ENCODE results near the gene AEBP1. TPM values are rescaled to one million over a fixed set of nuclear protein-coding genes. Genes with fewer than 3 reads are reported as not detected.

AEBP1 gene
- total and polyA plus RNA-seq, 2 experiments from 2014 or later: 15.1 to 42.0 TPM

DNA sequence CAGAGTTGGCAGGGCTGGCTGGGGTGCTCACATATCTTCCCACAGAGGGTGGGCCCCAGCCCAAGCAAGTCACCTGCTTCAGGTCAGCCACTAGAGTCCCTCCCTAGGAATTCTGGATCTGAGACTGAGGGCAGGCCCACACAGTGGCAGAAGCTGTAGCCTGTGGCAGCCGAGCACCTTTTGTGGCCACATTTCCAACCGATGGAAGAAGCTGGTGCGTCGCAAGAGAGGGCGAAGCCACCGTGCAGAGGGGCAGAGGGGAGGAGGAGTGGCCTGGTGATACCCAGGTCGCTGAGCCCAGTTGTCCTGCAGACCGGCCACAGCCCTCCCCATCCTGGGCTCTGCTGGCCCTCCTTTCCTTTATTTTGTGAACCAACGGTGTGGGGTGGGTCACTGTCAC, 27.1 kb upstream of the AEBP1 start:
- no peak overlapping the region for H3K27ac ChIP-seq (ENCODE audit: low read depth)
- H3K4me2 ChIP-seq: no peak overlapping the region
- H3K27me3 ChIP-seq (ENCODE audit: insufficient read depth): no peaks in the 10 kb centered on the region
- Mint-ChIP-seq H3K27ac (no peak overlapping the region), H3K4me1 (peaks cover 7% of the 10 kb centered on the region), H3K36me3 (ENCODE audit: low read depth) (peaks cover 36% of the 10 kb centered on the region), H3K27me3 (ENCODE audit: insufficient read depth, low read depth, poor library complexity) (peaks cover 26% of the 10 kb centered on the region), H3K4me3 (no peak overlapping the region), H3K9me3 (no peaks in the 10 kb centered on the region)
- H3K36me3 ChIP-seq (ENCODE audit: insufficient read depth): no peaks in the 10 kb centered on the region
- no peaks in the 10 kb centered on the region; the same call in 1 of the 2 replicates for H3F3A ChIP-seq (replicated peaks; ENCODE audit: low read depth)
- no peaks in the 10 kb centered on the region; the same call in 1 of the 2 replicates for H4K20me1 ChIP-seq (replicated peaks; ENCODE audit: insufficient read depth)
- no peak overlapping the region for H2AFZ ChIP-seq
- ATAC-seq (no peak), DNase-seq (ENCODE audit: low spot score) (no peak)
- peaks cover 4% of the 10 kb centered on the region for H3K4me1 ChIP-seq (ENCODE audit: insufficient read depth)
- no peak overlapping the region for H3K4me3 ChIP-seq
- H3K9me2 ChIP-seq (ENCODE audit: insufficient read depth): no peaks in the 10 kb centered on the region
- H3K79me2 ChIP-seq (replicated peaks; ENCODE audit: insufficient read depth): no peaks in the 10 kb centered on the region
- no peak for TF ChIP-seq ZNF331 (CRISPR knock-in tag; IDR thresholded peaks at IDR 0.05; ENCODE audit: low read depth)
- TF ChIP-seq, protein P1, sequence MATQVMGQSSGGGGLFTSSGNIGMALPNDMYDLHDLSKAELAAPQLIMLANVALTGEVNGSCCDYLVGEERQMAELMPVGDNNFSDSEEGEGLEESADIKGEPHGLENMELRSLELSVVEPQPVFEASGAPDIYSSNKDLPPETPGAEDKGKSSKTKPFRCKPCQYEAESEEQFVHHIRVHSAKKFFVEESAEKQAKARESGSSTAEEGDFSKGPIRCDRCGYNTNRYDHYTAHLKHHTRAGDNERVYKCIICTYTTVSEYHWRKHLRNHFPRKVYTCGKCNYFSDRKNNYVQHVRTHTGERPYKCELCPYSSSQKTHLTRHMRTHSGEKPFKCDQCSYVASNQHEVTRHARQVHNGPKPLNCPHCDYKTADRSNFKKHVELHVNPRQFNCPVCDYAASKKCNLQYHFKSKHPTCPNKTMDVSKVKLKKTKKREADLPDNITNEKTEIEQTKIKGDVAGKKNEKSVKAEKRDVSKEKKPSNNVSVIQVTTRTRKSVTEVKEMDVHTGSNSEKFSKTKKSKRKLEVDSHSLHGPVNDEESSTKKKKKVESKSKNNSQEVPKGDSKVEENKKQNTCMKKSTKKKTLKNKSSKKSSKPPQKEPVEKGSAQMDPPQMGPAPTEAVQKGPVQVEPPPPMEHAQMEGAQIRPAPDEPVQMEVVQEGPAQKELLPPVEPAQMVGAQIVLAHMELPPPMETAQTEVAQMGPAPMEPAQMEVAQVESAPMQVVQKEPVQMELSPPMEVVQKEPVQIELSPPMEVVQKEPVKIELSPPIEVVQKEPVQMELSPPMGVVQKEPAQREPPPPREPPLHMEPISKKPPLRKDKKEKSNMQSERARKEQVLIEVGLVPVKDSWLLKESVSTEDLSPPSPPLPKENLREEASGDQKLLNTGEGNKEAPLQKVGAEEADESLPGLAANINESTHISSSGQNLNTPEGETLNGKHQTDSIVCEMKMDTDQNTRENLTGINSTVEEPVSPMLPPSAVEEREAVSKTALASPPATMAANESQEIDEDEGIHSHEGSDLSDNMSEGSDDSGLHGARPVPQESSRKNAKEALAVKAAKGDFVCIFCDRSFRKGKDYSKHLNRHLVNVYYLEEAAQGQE (IDR thresholded peaks at IDR 0.05; ENCODE audit: unreplicated experiment): no peak
- no peak for TF ChIP-seq POLR2AphosphoS5 (IDR thresholded peaks at IDR 0.05; ENCODE audit: low read depth)
- TF ChIP-seq ZNF114 (CRISPR knock-in tag; IDR thresholded peaks at IDR 0.05): no peak
- no peak for TF ChIP-seq JUNB (IDR thresholded peaks at IDR 0.05; ENCODE audit: unreplicated experiment)
- no peak for TF ChIP-seq EZH2phosphoT487 (IDR thresholded peaks at IDR 0.05; ENCODE audit: unreplicated experiment)
- TF ChIP-seq, protein P2, sequence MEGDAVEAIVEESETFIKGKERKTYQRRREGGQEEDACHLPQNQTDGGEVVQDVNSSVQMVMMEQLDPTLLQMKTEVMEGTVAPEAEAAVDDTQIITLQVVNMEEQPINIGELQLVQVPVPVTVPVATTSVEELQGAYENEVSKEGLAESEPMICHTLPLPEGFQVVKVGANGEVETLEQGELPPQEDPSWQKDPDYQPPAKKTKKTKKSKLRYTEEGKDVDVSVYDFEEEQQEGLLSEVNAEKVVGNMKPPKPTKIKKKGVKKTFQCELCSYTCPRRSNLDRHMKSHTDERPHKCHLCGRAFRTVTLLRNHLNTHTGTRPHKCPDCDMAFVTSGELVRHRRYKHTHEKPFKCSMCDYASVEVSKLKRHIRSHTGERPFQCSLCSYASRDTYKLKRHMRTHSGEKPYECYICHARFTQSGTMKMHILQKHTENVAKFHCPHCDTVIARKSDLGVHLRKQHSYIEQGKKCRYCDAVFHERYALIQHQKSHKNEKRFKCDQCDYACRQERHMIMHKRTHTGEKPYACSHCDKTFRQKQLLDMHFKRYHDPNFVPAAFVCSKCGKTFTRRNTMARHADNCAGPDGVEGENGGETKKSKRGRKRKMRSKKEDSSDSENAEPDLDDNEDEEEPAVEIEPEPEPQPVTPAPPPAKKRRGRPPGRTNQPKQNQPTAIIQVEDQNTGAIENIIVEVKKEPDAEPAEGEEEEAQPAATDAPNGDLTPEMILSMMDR (conservative IDR thresholded peaks at IDR 0.05; ENCODE audit: low read depth in 2 of 2): no peak
- TF ChIP-seq CREB1 (CRISPR knock-in tag; IDR thresholded peaks at IDR 0.05; ENCODE audit: low read depth): no peak
- TF ChIP-seq EZH2 (IDR thresholded peaks at IDR 0.05; ENCODE audit: low read depth, unreplicated experiment): no peak

DNA sequence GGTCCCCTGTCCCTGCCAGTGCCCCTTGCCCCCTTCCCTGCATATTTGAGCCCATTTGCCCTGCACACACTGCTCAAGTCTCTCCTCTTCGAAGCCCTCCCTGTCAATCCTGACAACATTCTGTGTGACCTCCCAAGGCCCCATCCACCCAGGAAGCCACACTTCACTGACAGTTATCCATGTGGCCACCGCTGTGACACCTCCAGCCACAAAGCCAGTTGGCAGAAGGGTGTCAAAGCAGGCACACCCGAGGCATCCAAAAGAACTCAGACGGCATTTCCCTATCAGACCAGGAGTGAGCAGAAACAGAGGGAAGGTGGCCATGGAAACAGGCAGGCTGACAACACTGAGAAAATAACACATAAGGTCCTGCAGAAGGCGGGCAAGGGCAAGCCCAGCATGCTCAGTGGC, 26.5 kb upstream of the AEBP1 start:
- Mint-ChIP-seq H3K4me1 (peaks cover 7% of the 10 kb centered on the region), H3K4me3 (no peak overlapping the region; the same call in 2 of the 3 replicates), H3K9me3 (no peaks in the 10 kb centered on the region), H3K36me3 (ENCODE audit: low read depth) (peaks cover 32% of the 10 kb centered on the region), H3K27me3 (ENCODE audit: insufficient read depth, low read depth, poor library complexity) (peaks cover 21% of the 10 kb centered on the region), H3K27ac (no peak overlapping the region)
- Histone ChIP-seq H3K79me2 (replicated peaks; ENCODE audit: insufficient read depth) (no peaks in the 10 kb centered on the region), H3K27ac (ENCODE audit: low read depth) (no peak overlapping the region), H3F3A (replicated peaks; ENCODE audit: low read depth) (no peaks in the 10 kb centered on the region; the same call in 1 of the 2 replicates), H3K4me2 (no peak overlapping the region), H3K4me3 (no peak overlapping the region), H4K20me1 (replicated peaks; ENCODE audit: insufficient read depth) (no peaks in the 10 kb centered on the region; the same call in 1 of the 2 replicates), H2AFZ (no peak overlapping the region), H3K36me3 (ENCODE audit: insufficient read depth) (no peaks in the 10 kb centered on the region), H3K27me3 (ENCODE audit: insufficient read depth) (no peaks in the 10 kb centered on the region), H3K9me2 (ENCODE audit: insufficient read depth) (no peaks in the 10 kb centered on the region), H3K4me1 (ENCODE audit: insufficient read depth) (peaks cover 4% of the 10 kb centered on the region)
- ATAC-seq (no peak), DNase-seq (ENCODE audit: low spot score) (no peak)
- no peak for TF ChIP-seq JUNB (IDR thresholded peaks at IDR 0.05; ENCODE audit: unreplicated experiment)
- no peak for TF ChIP-seq ZNF114 (CRISPR knock-in tag; IDR thresholded peaks at IDR 0.05)
- TF ChIP-seq EZH2 (IDR thresholded peaks at IDR 0.05; ENCODE audit: low read depth, unreplicated experiment): no peak
- no peak for TF ChIP-seq POLR2AphosphoS5 (IDR thresholded peaks at IDR 0.05; ENCODE audit: low read depth)
- TF ChIP-seq EZH2phosphoT487 (IDR thresholded peaks at IDR 0.05; ENCODE audit: unreplicated experiment): no peak
- TF ChIP-seq, protein P3, sequence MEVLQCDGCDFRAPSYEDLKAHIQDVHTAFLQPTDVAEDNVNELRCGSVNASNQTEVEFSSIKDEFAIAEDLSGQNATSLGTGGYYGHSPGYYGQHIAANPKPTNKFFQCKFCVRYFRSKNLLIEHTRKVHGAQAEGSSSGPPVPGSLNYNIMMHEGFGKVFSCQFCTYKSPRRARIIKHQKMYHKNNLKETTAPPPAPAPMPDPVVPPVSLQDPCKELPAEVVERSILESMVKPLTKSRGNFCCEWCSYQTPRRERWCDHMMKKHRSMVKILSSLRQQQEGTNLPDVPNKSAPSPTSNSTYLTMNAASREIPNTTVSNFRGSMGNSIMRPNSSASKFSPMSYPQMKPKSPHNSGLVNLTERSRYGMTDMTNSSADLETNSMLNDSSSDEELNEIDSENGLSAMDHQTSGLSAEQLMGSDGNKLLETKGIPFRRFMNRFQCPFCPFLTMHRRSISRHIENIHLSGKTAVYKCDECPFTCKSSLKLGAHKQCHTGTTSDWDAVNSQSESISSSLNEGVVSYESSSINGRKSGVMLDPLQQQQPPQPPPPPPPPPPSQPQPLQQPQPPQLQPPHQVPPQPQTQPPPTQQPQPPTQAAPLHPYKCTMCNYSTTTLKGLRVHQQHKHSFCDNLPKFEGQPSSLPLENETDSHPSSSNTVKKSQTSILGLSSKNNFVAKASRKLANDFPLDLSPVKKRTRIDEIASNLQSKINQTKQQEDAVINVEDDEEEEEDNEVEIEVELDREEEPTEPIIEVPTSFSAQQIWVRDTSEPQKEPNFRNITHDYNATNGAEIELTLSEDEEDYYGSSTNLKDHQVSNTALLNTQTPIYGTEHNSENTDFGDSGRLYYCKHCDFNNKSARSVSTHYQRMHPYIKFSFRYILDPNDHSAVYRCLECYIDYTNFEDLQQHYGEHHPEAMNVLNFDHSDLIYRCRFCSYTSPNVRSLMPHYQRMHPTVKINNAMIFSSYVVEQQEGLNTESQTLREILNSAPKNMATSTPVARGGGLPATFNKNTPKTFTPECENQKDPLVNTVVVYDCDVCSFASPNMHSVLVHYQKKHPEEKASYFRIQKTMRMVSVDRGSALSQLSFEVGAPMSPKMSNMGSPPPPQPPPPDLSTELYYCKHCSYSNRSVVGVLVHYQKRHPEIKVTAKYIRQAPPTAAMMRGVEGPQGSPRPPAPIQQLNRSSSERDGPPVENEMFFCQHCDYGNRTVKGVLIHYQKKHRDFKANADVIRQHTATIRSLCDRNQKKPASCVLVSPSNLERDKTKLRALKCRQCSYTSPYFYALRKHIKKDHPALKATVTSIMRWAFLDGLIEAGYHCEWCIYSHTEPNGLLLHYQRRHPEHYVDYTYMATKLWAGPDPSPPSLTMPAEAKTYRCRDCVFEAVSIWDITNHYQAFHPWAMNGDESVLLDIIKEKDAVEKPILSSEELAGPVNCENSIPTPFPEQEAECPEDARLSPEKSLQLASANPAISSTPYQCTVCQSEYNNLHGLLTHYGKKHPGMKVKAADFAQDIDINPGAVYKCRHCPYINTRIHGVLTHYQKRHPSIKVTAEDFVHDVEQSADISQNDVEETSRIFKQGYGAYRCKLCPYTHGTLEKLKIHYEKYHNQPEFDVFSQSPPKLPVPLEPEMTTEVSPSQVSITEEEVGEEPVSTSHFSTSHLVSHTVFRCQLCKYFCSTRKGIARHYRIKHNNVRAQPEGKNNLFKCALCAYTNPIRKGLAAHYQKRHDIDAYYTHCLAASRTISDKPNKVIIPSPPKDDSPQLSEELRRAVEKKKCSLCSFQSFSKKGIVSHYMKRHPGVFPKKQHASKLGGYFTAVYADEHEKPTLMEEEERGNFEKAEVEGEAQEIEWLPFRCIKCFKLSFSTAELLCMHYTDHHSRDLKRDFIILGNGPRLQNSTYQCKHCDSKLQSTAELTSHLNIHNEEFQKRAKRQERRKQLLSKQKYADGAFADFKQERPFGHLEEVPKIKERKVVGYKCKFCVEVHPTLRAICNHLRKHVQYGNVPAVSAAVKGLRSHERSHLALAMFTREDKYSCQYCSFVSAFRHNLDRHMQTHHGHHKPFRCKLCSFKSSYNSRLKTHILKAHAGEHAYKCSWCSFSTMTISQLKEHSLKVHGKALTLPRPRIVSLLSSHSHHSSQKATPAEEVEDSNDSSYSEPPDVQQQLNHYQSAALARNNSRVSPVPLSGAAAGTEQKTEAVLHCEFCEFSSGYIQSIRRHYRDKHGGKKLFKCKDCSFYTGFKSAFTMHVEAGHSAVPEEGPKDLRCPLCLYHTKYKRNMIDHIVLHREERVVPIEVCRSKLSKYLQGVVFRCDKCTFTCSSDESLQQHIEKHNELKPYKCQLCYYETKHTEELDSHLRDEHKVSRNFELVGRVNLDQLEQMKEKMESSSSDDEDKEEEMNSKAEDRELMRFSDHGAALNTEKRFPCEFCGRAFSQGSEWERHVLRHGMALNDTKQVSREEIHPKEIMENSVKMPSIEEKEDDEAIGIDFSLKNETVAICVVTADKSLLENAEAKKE (CRISPR knock-in tag; IDR thresholded peaks at IDR 0.05): no peak
- TF ChIP-seq CREB1 (CRISPR knock-in tag; IDR thresholded peaks at IDR 0.05; ENCODE audit: low read depth): no peak
